Lung microvascular endothelial cell (primary cell): Measurements from ENCODE around the gene MAP3K1. TPM values are rescaled to one million over a fixed set of nuclear protein-coding genes. Genes with fewer than 3 reads are reported as not detected.
A peak's percentile ranks its signal among the peaks of the same experiment; 100 is the strongest.
"Not testable (repeated sequence)": the region's sequence is repeated elsewhere in the genome, so short reads cannot be mapped to it uniquely, and the experiment has no call there.

Source experiments
- DNase-seq, 2 donors: peaks; one replicate each; pipeline versions ENCODE4 v3.0.0 to v3.0.0-alpha.2; 2010; ENCODE audit warnings: low read depth in 2 of 2
- total RNA-seq: library from RNA; depleted of rRNA; stranded (reverse); fragments of >200 nt; gene quantifications from 2 replicates; pipeline ENCODE4 v1.2.1, GENCODE V29; 2014

Gene MAP3K1
- total RNA-seq, 1 donor from 2014 or later: 48.2 TPM

DNA sequence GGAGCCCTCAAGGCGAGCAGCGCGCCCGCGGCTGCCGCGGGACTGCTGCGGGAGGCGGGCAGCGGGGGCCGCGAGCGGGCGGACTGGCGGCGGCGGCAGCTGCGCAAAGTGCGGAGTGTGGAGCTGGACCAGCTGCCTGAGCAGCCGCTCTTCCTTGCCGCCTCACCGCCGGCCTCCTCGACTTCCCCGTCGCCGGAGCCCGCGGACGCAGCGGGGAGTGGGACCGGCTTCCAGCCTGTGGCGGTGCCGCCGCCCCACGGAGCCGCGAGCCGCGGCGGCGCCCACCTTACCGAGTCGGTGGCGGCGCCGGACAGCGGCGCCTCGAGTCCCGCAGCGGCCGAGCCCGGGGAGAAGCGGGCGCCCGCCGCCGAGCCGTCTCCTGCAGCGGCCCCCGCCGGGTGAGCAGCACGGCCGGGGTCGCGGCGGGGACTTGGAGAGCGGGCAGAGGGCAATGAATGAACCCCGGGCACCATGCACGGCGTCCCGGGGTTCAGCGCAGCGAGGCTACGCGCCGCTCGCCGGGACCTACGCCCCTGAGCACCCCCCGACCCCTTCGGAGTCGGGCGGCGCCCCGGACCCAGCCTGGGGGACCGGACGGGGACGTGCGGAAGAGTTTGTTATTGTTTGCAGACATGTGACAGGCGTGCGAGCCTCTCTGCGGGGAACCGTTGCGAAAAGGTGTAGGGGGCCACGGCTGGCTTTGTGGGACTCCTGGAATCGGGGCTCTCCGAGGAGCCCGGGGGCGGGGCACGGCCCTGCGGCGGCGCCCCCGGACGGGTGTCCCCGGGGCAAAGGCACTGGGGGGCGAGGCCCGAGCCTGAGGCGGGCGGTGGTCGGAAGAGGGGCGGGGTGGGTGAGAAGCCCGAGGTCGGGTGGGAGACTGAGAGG lies 553 bp downstream of the MAP3K1 start:
- peak; percentile 32 to 65 for DNase-seq

DNA sequence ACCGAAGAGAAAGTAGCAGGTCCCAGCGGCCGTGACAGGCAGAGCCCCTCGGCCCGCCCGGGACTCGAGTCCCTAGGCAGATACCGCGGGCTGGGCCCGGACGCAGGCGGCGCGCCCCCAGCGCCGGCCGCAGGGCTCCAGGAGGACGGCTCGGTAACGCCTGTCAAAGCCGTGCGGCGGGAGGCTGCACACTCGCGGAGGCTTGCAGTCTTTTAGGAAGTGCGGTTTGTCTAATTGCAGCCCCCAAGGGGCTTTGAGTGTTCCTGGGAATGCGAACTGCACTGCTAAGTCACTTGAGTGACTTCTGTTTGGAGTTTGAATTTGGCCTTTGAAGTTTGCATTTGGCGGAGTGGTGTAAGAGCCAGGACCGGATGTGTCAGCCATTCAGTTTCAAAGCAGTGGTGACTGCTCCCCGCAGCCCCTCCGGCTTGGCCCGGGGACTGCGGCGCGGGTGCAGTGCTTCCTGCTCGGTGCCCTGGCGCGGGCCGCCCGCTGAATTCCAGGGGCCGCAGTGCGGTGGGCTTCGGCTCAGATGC lies 1.3 kb downstream of the MAP3K1 start:
- peak; percentile 61 to 68 for DNase-seq

- peak in 1 of 2 donors; percentile 31 for DNase-seq
Measured at GRCh38 chr5:56817263-56818014, 2.1 kb downstream of the MAP3K1 start.

DNA sequence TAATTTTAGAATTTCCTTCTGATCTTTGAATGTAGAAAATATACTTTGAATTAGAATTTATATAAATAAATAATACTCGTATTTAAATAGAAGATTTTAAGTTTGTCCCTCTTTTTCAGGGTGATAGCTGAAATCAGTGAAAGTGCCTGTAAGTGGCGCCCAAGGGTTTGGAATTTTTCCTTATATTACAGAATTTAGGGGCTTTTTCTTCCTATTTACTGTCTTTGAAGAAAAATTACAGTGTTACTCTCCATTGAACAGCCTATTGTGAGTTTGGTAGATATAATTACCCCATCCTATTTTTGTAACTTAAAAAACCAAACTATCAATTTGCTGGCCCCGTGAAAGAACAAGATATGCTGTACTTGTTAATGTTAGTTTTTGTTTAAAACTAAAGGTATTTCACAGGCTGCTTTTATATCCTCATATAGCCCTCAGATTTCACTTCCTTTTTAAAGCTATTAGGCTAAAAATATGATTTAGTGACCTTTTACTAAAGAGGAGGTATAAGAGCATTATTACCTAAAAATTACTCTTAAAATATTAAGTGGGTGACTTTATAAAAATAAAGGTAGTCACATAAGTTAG lies 3.2 kb downstream of the MAP3K1 start:
- peak; percentile 48 to 65 for DNase-seq

DNA sequence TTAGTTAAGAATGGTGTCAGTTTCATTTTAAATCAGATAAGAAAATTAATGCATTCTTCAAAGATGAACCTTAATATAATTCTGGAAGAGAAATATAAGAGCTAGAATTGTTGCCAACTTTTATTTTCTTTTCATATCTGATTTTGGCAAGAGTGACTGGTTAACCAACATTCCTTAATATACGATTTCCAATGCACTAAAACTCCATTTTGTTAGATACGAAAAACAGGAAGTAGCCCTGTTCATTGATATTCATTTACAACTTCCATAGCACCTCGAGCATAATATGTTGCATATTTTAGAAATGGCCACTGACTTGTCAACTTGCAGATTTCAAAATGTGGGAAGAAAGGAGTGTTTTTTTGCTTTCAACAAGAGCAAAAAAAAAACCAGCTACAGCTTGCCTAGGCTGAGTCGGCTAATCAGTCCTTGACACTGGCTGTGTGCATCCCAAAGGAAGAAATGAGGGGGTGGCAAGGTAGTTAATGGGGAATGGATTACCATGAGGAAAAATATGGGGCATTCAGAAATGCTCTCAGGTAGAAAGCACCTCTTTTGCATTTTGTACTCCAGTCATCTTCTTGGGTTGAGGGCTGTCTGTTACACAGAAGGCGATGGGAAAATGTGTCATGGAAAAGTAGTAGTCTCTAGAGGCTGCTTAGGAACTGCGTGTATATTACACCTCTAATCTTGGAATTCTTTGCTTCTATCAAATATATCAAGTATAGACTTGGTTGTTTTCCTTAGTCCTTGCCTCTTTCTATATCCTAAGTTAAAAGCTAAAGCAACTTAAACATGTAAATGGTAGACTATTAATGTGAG lies 3.9 kb downstream of the MAP3K1 start:
- peak; percentile 35 to 39 for DNase-seq

DNA sequence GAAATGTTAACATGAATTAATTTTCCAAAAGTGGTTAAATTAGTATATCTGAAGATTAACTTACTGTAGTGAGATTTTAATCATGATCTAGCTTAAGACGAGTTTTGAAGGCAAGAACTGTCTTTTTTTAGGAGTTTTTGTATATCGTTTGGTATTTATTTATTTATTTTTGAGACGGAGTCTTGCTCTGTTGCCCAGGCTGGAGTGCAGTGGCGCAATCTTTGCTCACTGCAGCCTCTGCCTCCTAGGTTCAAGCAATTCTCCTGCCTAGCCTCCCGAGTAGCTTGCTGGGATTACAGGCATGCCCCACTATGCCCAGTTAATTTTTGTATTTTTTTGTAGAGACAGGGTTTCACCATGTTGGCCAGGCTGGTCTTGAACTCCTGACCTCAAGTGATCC lies 6.5 kb downstream of the MAP3K1 start:
- DNase-seq: not testable (repeated sequence)

DNA sequence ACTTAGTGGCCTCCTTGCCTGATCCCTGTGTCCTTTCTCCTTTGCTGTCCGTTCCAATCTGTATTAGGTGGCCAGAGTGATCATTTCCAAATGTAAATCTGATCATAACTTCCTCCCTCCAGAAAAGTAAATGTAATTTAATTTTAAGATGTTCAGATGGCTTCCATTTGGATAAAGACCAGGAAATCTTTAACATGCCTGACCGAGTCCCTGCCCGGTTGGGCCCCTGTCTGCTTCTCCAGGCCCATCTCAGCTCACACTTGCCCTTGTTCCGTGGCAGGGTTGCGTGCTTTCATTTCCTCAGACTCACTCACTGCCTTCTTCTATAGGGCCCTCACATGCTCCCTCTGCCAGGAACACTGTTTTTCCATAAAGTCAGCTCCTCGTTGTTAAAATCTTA lies 7.6 kb downstream of the MAP3K1 start:
- no peak for DNase-seq

DNA sequence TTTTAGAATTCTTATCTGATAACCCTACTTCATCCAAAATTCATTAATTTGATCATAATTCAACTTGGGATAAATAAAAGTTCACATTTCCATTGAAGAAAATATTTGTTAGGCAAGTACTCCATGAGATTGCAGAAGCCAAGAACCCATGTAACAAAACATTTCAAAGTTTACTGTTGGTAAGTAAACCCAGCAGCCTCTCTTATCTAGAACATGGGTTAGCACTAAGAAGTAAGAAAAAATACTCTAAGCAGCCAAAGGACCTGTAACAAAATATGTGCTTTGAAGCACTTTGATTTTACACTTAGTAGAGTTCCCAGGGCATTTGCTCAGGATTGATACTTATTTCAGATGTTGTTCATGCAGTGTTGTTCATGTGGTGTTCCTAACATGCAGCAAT lies 8.7 kb downstream of the MAP3K1 start:
- DNase-seq: no peak

DNA sequence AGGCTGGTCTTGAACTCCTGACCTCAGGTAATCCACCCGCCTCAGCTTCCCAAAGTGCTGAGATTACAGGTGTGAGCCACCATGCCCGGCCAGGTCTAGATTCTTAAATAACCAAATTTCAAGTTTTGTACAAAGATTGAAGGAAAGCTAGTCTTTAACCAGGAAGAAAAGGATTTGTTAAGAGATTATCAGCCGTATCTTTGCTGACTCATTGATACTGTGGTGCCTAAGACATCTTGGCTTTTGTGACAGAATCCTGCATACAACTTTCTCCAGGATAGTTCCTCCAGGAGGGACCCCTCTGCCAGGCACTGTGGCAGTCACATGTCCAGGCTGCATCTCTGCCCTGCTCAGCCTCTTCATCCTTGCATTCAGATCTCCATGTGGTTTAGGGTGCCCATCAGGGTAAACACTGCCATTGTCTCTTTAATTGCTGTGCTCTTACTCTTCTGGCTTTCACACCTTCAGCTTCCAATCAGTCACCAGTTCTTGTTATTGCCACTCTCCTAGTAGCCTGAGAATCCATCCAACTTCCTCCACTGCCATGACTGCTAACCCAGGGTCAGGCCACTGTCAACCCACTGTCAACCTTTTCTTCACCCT lies 10.0 kb downstream of the MAP3K1 start:
- no peak for DNase-seq

- peak in 1 of 2 donors; percentile 45 for DNase-seq
Measured at GRCh38 chr5:56827049-56827448, 11.7 kb downstream of the MAP3K1 start.

- no peak for DNase-seq
Measured at GRCh38 chr5:56827924-56828323, 12.6 kb downstream of the MAP3K1 start.

DNA sequence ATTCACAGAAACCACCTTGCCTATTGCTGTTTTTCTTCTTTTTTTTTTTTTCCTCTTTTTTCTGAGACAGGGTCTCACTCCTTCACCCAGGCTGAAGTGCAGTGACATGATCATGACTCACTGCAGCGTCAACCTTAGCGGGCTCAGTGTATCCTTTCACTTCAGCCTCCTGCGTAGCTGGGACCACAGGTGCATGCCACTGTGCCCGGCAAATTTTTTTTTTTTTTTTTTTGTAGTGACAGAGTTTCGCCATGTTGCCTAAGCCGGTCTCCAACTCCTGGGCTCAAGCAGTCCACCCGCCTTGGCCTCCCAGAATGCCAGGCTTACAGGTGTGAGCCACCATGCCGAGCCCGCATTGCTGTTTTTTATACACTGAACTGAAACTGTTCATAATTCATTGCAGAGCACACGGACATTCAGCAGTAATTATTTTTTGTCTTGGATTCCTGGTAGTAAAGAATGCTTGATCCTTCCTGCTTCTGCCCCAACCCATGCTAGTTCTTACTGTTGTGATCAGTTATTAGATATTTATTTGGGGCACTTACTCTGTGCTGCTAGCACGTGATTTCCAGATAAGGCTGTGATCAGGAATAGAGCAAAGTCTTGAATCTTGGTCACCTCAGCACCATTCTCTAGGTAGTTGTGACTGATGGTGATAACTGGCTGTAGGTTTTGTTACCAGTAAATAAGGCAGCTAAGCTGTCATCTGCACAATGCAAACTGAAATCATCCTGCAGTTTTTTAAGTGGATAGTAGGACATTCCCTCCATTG lies 14.0 kb downstream of the MAP3K1 start:
- peak; percentile 25 to 30 for DNase-seq

DNA sequence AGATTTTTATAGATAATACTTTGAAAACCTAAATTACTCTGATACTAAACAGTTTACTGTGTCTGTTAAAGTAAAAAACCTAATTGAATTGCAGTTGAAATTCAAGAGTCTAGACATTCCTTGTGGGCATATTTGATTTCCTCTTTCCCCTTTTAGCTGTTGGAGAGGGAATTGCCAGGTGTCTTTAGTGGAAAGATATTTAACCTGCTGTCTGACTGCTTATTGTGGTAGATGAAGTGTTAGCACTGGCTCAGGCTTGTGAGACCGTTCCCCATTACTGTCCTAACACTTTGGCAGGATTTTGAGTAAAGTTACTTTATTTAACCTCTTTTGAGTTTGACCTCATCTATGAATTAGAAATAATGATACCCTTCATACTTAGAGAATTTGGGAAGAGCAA lies 16.4 kb downstream of the MAP3K1 start:
- no peak for DNase-seq

DNA sequence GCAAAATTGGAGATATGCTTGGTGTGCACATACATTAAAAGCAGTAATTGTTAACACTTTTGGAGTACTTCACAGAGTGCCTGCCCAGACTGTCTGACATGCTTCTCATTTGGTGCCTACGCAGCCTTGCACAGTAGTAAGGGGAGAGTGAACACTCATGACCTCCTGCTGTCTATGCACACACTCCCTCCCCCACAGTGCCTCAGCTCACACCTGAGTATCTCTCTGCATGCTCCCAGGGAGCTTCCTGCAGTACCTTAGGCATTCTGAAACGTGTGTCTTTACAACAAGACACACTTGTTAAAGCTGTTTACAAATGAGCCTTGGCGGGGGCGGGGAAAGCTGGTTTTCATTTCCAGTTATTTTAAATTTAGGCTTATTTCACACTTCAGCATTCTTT lies 18.0 kb downstream of the MAP3K1 start:
- DNase-seq: no peak

DNA sequence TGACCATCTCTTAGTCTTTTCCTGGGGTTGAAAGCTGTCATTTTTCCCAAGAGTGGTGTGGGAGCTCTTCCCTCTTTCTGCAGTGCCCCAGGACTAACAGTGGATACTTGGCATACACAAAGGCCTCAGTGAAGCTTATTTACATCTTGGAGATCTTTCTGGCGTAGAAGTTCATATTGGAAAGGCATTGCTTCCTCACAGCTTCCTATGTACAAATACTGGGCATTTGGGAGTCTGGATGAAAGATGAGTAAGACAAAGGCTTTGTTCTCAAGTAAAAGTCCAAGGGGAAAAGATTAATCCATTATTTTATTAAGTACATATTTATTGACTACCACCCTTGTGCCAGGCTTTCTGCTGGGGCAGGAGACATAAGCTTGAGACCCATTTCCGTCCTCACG lies 22.0 kb downstream of the MAP3K1 start:
- peak in 1 of 2 donors; percentile 66 for DNase-seq

- no peak for DNase-seq
Measured at GRCh38 chr5:56837956-56838355, 22.6 kb downstream of the MAP3K1 start.

DNA sequence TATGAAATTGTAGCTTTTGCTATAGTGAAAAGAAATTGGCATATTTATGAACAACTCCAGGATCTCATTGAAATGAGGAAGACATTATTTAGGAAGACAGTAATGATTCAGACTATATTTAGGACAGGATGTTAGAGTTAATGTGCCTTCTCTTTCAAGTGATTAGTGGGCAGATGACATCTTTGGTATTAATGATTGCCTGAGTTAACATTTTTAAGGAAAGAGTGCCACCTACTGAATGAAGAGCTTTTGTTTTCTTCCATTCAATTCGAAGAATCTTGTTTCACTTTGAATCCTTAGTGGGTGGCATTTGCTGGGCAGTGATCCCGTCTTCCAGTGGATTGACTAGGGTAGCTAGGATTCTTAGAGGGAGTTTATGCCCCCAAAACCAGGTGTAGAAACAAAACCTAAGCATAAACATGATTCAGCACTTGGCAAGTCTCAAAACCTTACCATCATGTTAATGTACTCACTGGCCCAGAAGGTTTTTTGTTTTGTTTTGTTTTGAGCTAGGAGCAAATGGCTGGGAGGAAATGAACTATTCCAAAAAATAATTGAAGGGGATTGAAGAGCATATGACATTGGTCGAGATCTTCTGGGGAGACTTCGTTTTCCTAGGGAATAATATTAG lies 23.2 kb downstream of the MAP3K1 start:
- peak; percentile 64 to 79 for DNase-seq

DNA sequence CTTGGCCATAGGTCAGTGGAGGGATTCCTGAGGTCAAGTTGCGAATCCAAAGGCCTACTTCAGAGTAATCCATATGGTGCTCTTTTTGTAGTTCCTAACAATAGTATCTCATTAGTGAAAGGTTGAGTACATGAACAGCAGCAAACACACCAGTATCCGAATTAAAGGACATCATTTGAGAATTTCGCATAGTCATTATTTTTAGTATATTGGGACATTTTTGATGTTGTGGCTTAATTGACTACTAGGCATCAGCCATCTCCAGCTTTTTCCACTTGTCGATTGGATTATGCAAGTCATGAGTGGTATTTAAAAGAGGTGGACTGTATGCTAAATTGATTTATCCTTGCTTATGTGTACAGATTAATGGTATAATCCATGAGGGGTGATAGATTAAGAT lies 23.7 kb downstream of the MAP3K1 start:
- DNase-seq: no peak

GRCh38 chr5:56840597-56840996 lies 25.2 kb downstream of the MAP3K1 start:
- DNase-seq: no peak
